NCI-H1092 (cell line): ENCODE data around the gene PIK3AP1.

ENCODE experiments used
- DNase-seq: peaks from one replicate; lab custom pipeline; 2025; lab: John Stamatoyannopoulos, UW

PIK3AP1 gene

GRCh38 chr10:96641396-96642295 lies 78.7 kb downstream of the PIK3AP1 start:
- DNase-seq: no peak

GRCh38 chr10:96639899-96640298 lies 80.4 kb downstream of the PIK3AP1 start:
- DNase-seq: no peak

GRCh38 chr10:96638696-96639095 lies 81.6 kb downstream of the PIK3AP1 start:
- DNase-seq: no peak

DNA sequence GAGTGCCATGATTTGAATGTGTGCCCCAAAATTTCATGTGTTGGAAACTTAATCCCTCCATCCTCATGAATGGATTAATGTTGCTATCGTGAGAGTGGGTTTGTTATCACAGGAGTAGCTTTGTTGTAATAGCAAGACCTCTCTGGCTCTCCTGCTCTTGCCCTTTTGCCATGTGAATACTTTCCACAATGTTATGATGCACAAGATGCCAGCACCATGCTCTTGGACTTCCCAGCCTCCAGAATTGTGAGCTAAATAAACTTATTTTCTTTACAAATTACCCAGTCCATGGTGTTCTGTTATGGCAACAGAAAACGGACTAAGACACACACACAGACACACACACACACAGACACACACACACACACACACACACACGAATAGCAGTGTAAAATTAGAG lies 82.2 kb downstream of the PIK3AP1 start:
- DNase-seq: no peak

- DNase-seq: no peak
Measured at GRCh38 chr10:96637709-96638108, 82.6 kb downstream of the PIK3AP1 start.

- DNase-seq: no peak
Measured at GRCh38 chr10:96636551-96636950, 83.8 kb downstream of the PIK3AP1 start.

DNA sequence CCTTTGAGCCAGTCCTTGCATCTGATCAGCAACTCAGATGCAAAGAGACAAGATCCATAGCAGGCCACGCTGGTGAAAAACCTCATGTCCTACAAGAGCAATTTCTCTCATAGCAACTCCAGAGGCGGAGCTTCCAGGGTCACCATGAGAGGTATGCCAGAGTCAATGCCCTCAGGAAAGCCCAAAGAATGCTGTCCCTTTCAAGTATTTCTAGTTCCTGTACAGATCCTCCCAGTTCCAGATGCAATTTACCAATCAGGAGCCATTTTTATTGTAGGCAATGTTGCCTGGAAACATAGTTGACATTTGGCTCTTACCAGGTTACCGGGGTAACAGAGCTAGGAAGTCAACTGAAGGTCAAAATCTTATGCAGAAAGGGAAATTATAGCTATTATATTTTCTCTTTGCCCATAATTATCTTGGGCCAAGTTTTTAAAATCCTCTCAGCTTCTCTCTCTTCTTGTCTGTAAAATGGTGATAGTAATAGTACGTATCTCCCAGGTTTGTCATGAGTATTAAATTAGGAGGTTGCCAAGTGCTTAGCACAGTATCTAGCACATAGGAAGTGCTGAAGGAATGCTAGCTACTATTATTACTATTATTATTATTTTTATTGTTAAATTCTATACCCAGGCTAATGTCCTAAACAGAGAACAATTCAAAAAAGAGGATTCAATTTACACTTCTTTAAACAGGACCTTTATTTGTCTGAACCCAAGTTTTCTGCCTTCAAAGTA lies 87.2 kb downstream of the PIK3AP1 start:
- DNase-seq: no peak

GRCh38 chr10:96627292-96627691 lies 93.0 kb downstream of the PIK3AP1 start:
- DNase-seq: no peak

DNA sequence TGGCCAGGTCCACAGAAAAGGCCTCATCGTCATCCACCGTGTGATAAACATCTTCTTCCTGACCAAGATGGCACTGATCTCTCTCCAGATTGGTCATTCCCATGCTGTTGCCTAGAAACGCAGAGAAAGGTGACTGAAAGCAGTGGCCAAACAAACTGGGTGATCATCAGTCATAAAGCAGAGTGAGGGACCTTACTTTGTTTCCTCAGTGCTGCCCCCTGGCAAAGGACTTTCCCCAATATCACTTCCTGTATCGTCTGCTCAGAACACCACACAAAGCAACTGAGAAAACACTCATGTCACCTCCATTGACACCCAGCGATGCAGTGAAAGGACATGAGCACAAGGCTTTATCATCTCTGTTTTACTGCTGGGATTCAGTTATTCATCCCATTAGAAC lies 93.5 kb downstream of the PIK3AP1 start:
- no peak for DNase-seq

GRCh38 chr10:96625173-96625572 lies 95.1 kb downstream of the PIK3AP1 start:
- no peak for DNase-seq

DNA sequence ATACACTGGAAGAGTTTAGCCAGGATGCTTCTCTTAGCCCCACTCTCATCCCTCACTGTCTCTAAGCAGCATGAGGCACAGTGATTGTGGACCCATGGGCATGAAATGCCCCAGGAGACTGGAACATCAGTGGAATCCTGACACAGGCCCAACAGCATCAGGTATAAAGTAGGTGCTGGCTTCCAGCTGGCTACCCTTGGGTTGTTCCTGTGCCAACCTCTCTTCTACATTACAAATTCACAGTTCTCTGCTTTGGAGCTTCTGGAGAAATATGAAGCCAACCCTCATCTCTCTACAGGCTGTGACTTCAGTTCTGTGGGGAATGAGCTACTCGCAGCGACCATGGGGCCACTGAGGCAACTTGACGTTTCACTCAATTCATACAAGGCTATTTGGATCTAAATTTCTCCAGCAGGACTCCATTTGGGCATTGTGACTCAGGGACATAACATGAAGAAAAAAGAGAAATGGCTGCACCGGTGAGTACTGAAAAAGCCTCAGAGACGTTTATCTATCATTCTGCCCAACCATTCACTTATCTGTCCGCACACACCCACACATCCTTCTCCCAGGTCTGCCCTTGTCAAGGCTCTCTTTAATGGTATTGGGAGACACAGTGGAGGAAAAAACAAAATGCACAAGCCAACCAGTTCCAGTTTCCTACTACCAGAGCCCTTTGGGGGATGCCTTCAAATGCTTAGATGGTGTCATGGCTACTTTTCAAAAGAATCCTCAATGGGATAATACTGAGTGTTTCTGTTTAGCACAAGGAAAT lies 98.1 kb downstream of the PIK3AP1 start:
- DNase-seq: no peak

DNA sequence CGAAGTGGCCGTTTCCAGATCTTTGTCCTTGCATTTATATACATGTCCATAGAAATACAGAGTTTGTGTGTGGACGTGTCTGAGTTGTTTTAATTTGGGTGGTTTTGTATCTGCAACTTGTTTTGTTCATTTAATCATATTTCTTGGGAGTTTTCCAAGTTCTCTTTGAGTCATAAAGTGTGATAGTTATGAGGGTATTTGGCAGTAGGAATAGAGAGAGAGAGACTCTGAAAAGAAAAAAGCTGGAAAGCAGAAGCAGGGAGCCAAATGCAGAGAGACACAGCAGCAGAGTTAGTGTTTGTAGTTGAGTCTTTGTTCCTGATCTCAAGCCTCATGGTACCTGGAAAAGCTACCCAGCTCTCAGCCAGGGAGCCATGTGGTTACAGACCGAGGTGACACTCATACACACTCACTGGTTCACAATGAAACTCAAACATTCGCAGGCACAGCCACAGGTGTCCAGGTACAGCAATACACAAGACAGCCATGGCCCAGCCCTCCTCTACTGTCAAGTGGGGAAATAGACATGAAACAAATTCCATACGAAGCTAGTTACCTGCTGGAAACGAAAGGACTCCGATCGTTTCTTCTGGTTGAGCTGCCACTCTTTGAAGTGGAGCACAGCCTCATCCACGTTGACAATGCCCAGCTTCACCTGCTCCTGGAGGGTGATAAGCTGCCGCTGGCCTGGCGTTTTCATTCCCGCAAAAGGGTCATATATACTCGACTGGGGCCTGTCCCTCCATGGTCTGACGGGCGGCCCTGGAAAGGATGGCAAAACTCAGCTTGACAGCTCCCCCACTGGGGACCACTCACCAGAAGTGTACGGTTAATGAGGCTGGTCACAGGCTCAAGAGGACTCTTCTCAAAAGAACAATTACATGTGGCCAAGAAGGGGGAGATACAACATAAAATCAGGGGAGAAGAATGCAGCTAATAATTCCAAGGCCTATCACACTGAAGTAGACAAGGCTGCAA lies 100.2 kb downstream of the PIK3AP1 start:
- no peak for DNase-seq

- DNase-seq: no peak
Measured at GRCh38 chr10:96619120-96619519, 101.2 kb downstream of the PIK3AP1 start.

DNA sequence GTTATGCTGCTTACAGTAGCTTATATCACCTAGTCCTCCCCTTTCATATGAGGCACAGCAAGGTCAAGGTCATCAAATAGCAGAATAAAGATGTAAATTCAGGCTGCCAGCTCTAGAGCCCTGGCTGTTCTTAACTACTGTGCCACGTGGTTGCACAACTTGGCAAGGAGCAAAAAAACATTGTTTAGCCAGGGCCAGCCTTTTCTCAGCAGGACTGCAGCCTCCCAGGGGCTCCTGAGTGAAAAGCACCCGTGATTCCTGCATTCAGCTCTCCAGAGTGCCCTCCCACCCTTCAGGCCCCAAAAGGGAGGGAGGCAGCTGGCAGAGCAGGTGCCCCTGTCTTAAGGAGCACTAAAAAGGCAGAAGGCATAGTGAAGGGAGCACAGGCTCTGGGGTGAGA lies 101.7 kb downstream of the PIK3AP1 start:
- DNase-seq: peak; percentile 72

GRCh38 chr10:96616961-96617360 lies 103.4 kb downstream of the PIK3AP1 start:
- DNase-seq: no peak

DNA sequence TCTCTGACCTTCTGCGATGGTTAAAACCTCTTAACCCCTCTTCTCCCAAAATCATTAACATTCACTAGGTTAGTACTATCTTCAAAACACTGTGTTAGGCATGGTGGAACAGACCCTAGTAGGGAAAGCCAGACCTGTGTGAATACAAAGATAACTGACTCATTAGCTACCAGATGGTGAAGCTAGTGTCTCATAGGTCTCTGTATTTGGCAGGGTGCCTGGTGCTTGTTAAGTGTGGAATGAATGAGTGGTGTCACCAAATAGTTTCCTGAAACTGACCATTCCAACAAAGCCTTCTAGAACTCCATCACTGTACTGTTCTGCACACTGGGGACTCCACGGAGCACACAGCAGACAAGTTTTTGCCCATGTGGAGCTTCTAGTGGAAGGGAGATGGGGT lies 105.8 kb downstream of the PIK3AP1 start:
- DNase-seq: no peak

- no peak for DNase-seq
Measured at GRCh38 chr10:96613576-96613975, 106.7 kb downstream of the PIK3AP1 start.

GRCh38 chr10:96612055-96612830 lies 108.1 kb downstream of the PIK3AP1 start:
- peak; percentile 44 for DNase-seq

- no peak for DNase-seq
Measured at GRCh38 chr10:96610817-96611216, 109.5 kb downstream of the PIK3AP1 start.

GRCh38 chr10:96609510-96609909 lies 110.8 kb downstream of the PIK3AP1 start:
- DNase-seq: no peak
